HEK293 (cell line): ENCODE results near the gene HCAR3.

Source experiments
- GLI4 ChIP-seq: fragments of 450-650 bp; formaldehyde crosslinking; IDR thresholded peaks from 2 replicates; pipeline ENCODE4 v1.5.1; 2016; ENCODE audit warnings: missing biosample characterization, missing genetic modification characterization
- HOXA7 ChIP-seq: sonication (generic); formaldehyde crosslinking; IDR thresholded peaks from 2 replicates; pipeline ENCODE4 v1.8.1; 2022; ENCODE audit warnings: missing genetic modification reagents, borderline replicate concordance
- KLF8 ChIP-seq: fragments of 450-650 bp; formaldehyde crosslinking; IDR thresholded peaks from 2 replicates; pipeline ENCODE4 v1.5.1; 2016; ENCODE audit warnings: missing biosample characterization, missing genetic modification characterization
- SALL2 ChIP-seq: fragments of 450-650 bp; formaldehyde crosslinking; IDR thresholded peaks from 2 replicates; pipeline ENCODE4 v1.5.0; 2017; ENCODE audit warnings: missing biosample characterization, mild to moderate bottlenecking, missing genetic modification characterization, borderline replicate concordance
- SCRT1 ChIP-seq: fragments of 450-650 bp; formaldehyde crosslinking; IDR thresholded peaks from 2 replicates; pipeline ENCODE4 v1.5.1; 2016; ENCODE audit warnings: missing biosample characterization, missing genetic modification characterization, borderline replicate concordance
- ZEB2 ChIP-seq: fragments of 450-650 bp; formaldehyde crosslinking; IDR thresholded peaks from 2 replicates; pipeline ENCODE4 v1.5.1; 2016; ENCODE audit warnings: missing biosample characterization, missing genetic modification characterization
- ZFP3 ChIP-seq: fragments of 450-650 bp; formaldehyde crosslinking; IDR thresholded peaks from 2 replicates; pipeline ENCODE4 v1.5.1; 2016; ENCODE audit warnings: low read depth, missing biosample characterization, missing genetic modification characterization
- ZFP37 ChIP-seq: fragments of 450-650 bp; formaldehyde crosslinking; IDR thresholded peaks from 2 replicates; pipeline ENCODE4 v1.5.1; 2016; ENCODE audit warnings: missing biosample characterization, missing genetic modification characterization
- ZNF10 ChIP-seq: fragments of 450-650 bp; formaldehyde crosslinking; IDR thresholded peaks from 2 replicates; pipeline ENCODE4 v1.5.1; 2017; ENCODE audit warnings: missing biosample characterization, missing genetic modification characterization
- ZNF133 ChIP-seq: fragments of 450-650 bp; formaldehyde crosslinking; IDR thresholded peaks from 2 replicates; pipeline ENCODE4 v1.5.1; 2016; ENCODE audit warnings: missing biosample characterization, missing genetic modification characterization
- ZNF140 ChIP-seq: fragments of 450-650 bp; formaldehyde crosslinking; IDR thresholded peaks from 2 replicates; pipeline ENCODE4 v1.5.1; 2016; ENCODE audit warnings: missing biosample characterization, missing genetic modification characterization
- ZNF155 ChIP-seq: fragments of 450-650 bp; formaldehyde crosslinking; IDR thresholded peaks from 2 replicates; pipeline ENCODE4 v1.5.1; 2016; ENCODE audit warnings: missing biosample characterization, missing genetic modification characterization
- ZNF19 ChIP-seq: fragments of 450-650 bp; formaldehyde crosslinking; IDR thresholded peaks from 2 replicates; pipeline ENCODE4; 2016; ENCODE audit warnings: missing biosample characterization, missing genetic modification characterization, low read depth
- ZNF266 ChIP-seq: fragments of 450-650 bp; formaldehyde crosslinking; IDR thresholded peaks from 2 replicates; pipeline ENCODE4 v1.5.1; 2016; ENCODE audit warnings: missing biosample characterization, missing genetic modification characterization, low read depth
- ZNF354C ChIP-seq: fragments of 450-650 bp; formaldehyde crosslinking; IDR thresholded peaks from 2 replicates; pipeline ENCODE4 v1.5.1; 2016; ENCODE audit warnings: missing biosample characterization, missing genetic modification characterization, low read depth, borderline replicate concordance
- ZNF366 ChIP-seq: fragments of 450-650 bp; formaldehyde crosslinking; conservative IDR thresholded peaks from 2 replicates; pipeline ENCODE4 v1.5.1; 2016; ENCODE audit warnings: missing biosample characterization, missing genetic modification characterization
- ZNF600 ChIP-seq: fragments of 450-650 bp; formaldehyde crosslinking; IDR thresholded peaks from 2 replicates; pipeline ENCODE4 v1.5.1; 2016; ENCODE audit warnings: missing biosample characterization, missing genetic modification characterization
- ZNF660 ChIP-seq: fragments of 450-650 bp; IDR thresholded peaks from 2 replicates; pipeline ENCODE4 v1.5.1; 2018; ENCODE audit warnings: missing biosample characterization, mild to moderate bottlenecking, missing genetic modification characterization
- ZNF701 ChIP-seq: fragments of 450-650 bp; formaldehyde crosslinking; IDR thresholded peaks from 2 replicates; pipeline ENCODE4 v1.5.1; 2016; ENCODE audit warnings: missing biosample characterization, missing genetic modification characterization
- ZXDB ChIP-seq: fragments of 450-650 bp; formaldehyde crosslinking; IDR thresholded peaks from 2 replicates; pipeline ENCODE4 v1.5.1; 2016; ENCODE audit warnings: missing biosample characterization, missing genetic modification characterization
- TF ChIP-seq, protein P1 (sequence below): fragments of 450-650 bp; formaldehyde crosslinking; IDR thresholded peaks from 2 replicates; pipeline ENCODE4 v1.5.1; 2016; ENCODE audit warnings: missing biosample characterization, missing genetic modification characterization, borderline replicate concordance
- TF ChIP-seq, protein P2 (sequence below): fragments of 450-650 bp; formaldehyde crosslinking; IDR thresholded peaks from 2 replicates; pipeline ENCODE4 v1.5.1; 2016; ENCODE audit warnings: missing biosample characterization, missing genetic modification characterization
- TF ChIP-seq, protein P3 (sequence below): fragments of 450-650 bp; formaldehyde crosslinking; conservative IDR thresholded peaks from 2 replicates; pipeline ENCODE4 v1.5.1; 2016; ENCODE audit warnings: low read depth, missing biosample characterization, missing genetic modification characterization
- TF ChIP-seq, protein P4 (sequence below): fragments of 450-650 bp; formaldehyde crosslinking; optimal IDR thresholded peaks from 2 replicates; pipeline ENCODE3; 2016; ENCODE audit warnings: missing biosample characterization, mild to moderate bottlenecking, missing genetic modification characterization
- TF ChIP-seq, protein P5 (sequence below): fragments of 450-650 bp; formaldehyde crosslinking; IDR thresholded peaks from 2 replicates; pipeline ENCODE4 v1.5.1; 2016; ENCODE audit warnings: missing biosample characterization, missing genetic modification characterization, low read depth

Gene HCAR3

DNA sequence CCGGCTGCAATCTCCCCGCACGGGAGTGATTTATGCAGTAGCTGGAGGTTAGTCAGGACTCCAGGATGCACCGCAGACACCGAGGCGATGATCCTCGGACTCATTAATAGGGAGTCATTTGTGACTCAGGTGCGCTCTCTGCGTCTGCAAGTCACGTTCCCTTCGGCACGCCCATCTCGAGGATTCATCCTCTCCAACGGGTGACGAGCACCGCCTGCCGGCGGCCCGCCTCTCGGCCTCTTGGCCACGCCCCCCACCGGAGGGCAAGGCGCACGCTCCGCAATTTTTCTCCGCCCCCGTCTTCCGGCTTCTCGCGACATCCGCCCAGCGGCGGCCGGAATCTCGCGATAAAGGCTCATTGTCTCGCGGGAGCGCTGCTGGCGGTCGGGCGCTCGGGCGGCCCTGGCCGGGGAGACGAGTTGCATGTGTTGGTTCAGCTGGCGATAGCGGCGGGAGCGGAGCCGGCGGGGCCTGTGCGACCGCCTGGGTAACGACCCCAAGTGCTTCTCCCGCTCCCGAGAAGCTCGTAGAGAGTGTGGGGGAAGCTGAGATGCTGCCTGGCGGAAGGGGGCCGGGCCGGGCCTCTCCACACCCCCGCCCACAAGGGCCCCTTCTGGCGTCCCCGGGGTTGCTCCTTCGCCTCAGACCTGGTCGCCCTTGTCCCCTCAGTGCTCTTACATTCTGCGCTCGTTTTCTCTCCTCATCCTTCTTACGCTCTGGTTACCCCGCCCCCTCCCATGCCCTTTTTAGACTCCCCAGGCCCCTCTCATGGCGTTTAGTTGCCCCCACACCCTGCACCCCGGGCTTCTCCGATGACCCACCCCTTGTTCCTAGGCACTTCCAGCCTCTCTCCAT lies 36.1 kb upstream of the HCAR3 start, which contains the start of gene DENR (continued):
- TF ChIP-seq, protein P1, sequence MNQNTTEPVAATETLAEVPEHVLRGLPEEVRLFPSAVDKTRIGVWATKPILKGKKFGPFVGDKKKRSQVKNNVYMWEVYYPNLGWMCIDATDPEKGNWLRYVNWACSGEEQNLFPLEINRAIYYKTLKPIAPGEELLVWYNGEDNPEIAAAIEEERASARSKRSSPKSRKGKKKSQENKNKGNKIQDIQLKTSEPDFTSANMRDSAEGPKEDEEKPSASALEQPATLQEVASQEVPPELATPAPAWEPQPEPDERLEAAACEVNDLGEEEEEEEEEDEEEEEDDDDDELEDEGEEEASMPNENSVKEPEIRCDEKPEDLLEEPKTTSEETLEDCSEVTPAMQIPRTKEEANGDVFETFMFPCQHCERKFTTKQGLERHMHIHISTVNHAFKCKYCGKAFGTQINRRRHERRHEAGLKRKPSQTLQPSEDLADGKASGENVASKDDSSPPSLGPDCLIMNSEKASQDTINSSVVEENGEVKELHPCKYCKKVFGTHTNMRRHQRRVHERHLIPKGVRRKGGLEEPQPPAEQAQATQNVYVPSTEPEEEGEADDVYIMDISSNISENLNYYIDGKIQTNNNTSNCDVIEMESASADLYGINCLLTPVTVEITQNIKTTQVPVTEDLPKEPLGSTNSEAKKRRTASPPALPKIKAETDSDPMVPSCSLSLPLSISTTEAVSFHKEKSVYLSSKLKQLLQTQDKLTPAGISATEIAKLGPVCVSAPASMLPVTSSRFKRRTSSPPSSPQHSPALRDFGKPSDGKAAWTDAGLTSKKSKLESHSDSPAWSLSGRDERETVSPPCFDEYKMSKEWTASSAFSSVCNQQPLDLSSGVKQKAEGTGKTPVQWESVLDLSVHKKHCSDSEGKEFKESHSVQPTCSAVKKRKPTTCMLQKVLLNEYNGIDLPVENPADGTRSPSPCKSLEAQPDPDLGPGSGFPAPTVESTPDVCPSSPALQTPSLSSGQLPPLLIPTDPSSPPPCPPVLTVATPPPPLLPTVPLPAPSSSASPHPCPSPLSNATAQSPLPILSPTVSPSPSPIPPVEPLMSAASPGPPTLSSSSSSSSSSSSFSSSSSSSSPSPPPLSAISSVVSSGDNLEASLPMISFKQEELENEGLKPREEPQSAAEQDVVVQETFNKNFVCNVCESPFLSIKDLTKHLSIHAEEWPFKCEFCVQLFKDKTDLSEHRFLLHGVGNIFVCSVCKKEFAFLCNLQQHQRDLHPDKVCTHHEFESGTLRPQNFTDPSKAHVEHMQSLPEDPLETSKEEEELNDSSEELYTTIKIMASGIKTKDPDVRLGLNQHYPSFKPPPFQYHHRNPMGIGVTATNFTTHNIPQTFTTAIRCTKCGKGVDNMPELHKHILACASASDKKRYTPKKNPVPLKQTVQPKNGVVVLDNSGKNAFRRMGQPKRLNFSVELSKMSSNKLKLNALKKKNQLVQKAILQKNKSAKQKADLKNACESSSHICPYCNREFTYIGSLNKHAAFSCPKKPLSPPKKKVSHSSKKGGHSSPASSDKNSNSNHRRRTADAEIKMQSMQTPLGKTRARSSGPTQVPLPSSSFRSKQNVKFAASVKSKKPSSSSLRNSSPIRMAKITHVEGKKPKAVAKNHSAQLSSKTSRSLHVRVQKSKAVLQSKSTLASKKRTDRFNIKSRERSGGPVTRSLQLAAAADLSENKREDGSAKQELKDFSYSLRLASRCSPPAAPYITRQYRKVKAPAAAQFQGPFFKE (tag by site-specific recombination) = no peak
- no peak for TF ChIP-seq ZNF10 (tag by site-specific recombination)
- TF ChIP-seq ZNF133 (tag by site-specific recombination) = no peak
- TF ChIP-seq ZNF366 (tag by site-specific recombination) = peak; percentile 92
- no peak for TF ChIP-seq ZNF701 (tag by site-specific recombination)
- TF ChIP-seq ZFP3 (tag by site-specific recombination) = no peak
- TF ChIP-seq ZNF600 (tag by site-specific recombination) = peak; percentile 56; the same call in 1 of the 2 replicates
- TF ChIP-seq, protein P2, sequence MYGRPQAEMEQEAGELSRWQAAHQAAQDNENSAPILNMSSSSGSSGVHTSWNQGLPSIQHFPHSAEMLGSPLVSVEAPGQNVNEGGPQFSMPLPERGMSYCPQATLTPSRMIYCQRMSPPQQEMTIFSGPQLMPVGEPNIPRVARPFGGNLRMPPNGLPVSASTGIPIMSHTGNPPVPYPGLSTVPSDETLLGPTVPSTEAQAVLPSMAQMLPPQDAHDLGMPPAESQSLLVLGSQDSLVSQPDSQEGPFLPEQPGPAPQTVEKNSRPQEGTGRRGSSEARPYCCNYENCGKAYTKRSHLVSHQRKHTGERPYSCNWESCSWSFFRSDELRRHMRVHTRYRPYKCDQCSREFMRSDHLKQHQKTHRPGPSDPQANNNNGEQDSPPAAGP = peak; percentile 85
- no peak for TF ChIP-seq ZNF354C (tag by site-specific recombination)
- peak; percentile 66 for TF ChIP-seq ZNF660 (tag by site-specific recombination)
- no peak for TF ChIP-seq HOXA7 (CRISPR knock-in tag)
- TF ChIP-seq ZFP37 (tag by site-specific recombination) = peak; percentile 43; the same call in 1 of the 2 replicates
- TF ChIP-seq ZNF155 = no peak
- TF ChIP-seq SCRT1 (tag by site-specific recombination) = no peak
- TF ChIP-seq SALL2 = no peak
- peak; percentile 96 for TF ChIP-seq KLF8
- TF ChIP-seq GLI4 = no peak; the same call in 1 of the 2 replicates
- TF ChIP-seq, protein P3, sequence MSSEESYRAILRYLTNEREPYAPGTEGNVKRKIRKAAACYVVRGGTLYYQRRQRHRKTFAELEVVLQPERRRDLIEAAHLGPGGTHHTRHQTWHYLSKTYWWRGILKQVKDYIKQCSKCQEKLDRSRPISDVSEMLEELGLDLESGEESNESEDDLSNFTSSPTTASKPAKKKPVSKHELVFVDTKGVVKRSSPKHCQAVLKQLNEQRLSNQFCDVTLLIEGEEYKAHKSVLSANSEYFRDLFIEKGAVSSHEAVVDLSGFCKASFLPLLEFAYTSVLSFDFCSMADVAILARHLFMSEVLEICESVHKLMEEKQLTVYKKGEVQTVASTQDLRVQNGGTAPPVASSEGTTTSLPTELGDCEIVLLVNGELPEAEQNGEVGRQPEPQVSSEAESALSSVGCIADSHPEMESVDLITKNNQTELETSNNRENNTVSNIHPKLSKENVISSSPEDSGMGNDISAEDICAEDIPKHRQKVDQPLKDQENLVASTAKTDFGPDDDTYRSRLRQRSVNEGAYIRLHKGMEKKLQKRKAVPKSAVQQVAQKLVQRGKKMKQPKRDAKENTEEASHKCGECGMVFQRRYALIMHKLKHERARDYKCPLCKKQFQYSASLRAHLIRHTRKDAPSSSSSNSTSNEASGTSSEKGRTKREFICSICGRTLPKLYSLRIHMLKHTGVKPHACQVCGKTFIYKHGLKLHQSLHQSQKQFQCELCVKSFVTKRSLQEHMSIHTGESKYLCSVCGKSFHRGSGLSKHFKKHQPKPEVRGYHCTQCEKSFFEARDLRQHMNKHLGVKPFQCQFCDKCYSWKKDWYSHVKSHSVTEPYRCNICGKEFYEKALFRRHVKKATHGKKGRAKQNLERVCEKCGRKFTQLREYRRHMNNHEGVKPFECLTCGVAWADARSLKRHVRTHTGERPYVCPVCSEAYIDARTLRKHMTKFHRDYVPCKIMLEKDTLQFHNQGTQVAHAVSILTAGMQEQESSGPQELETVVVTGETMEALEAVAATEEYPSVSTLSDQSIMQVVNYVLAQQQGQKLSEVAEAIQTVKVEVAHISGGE (tag by site-specific recombination) = peak; percentile 79
- TF ChIP-seq ZNF266 (tag by site-specific recombination) = no peak
- no peak for TF ChIP-seq ZNF140 (tag by site-specific recombination)
- TF ChIP-seq ZNF19 (tag by site-specific recombination) = no peak
- peak; percentile 98 for TF ChIP-seq ZEB2 (tag by site-specific recombination)
- TF ChIP-seq, protein P4, sequence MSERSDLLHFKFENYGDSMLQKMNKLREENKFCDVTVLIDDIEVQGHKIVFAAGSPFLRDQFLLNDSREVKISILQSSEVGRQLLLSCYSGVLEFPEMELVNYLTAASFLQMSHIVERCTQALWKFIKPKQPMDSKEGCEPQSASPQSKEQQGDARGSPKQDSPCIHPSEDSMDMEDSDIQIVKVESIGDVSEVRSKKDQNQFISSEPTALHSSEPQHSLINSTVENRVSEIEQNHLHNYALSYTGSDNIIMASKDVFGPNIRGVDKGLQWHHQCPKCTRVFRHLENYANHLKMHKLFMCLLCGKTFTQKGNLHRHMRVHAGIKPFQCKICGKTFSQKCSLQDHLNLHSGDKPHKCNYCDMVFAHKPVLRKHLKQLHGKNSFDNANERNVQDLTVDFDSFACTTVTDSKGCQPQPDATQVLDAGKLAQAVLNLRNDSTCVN (tag by site-specific recombination) = peak; percentile 70
- TF ChIP-seq ZXDB (tag by site-specific recombination) = peak; percentile 98
- TF ChIP-seq, protein P5, sequence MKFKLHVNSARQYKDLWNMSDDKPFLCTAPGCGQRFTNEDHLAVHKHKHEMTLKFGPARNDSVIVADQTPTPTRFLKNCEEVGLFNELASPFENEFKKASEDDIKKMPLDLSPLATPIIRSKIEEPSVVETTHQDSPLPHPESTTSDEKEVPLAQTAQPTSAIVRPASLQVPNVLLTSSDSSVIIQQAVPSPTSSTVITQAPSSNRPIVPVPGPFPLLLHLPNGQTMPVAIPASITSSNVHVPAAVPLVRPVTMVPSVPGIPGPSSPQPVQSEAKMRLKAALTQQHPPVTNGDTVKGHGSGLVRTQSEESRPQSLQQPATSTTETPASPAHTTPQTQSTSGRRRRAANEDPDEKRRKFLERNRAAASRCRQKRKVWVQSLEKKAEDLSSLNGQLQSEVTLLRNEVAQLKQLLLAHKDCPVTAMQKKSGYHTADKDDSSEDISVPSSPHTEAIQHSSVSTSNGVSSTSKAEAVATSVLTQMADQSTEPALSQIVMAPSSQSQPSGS (tag by site-specific recombination) = no peak
